Activated CD4-positive, alpha-beta T cell treated with anti-CD3 and anti-CD28 coated beads, Interleukin-2, Interleukin-6, amounts not matched to agents 100 ng/mL and 50 ng/mL, durations not matched to agents 16 hours and 8 hours (primary cell): Measurements from ENCODE around the gene ASB1.
"Not testable (repeated sequence)": the region's sequence is repeated elsewhere in the genome, so short reads cannot be mapped to it uniquely, and the experiment has no call there.

ENCODE experiments used
- DNase-seq: peaks from one replicate; pipeline ENCODE4 v3.0.0-alpha.2; 2020

Gene ASB1

DNA sequence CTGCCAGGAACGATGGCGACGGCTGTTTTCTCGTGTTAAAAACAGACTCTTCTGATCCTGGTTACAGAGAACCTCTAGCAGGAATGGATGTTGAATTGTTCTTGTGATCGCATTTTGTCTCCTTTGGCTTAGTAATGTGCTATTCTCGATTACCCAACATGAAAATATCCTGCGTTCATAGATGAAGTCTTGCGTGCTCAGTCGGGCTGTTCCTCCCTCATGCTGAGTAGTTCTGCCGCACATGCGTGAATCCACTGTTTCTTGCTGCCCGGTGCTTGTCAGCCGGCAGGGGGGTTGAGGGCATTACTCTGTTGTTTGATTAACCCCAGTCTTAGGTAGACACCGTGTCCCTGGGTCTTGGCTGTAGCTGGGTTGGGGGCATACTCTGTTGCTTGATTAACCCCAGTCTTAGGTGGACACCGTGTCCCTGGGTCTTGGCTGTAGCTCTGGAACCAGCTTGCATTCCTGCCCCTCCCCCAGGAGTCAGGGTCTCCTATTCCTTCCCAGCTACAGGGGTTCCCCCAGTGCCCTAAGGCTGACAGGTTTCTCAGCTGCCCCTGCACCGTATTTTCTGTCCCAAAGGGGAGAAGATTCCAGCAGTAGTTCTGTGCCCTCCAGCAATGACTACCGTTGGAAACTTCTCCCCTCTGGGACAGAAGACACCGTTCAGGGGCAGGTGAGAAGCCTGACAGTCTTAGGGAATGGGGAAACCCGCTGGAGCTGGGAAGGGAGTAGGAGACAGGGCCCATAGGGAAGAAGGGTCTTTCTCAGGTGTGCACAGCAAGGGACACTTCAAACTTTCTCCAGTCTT lies 22.1 kb upstream of the ASB1 start:
- DNase-seq = no peak

DNA sequence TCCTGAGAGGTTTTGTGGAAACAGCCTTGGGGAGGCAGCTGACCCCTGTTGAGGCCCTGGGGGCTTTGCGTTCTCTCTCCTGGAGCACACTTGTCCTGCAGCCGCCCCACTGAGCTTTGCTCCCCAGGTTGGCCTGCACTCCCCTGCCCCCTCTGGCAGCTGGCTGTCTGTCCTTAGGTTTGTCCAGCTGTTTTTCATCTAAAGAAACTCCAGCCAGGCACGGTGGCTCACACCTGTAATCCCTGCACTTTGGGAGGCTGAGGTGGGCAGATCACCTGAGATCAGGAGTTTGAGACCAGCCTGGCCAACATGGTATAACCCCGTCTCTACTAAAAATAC lies 21.5 kb upstream of the ASB1 start:
- not testable (repeated sequence) for DNase-seq

DNA sequence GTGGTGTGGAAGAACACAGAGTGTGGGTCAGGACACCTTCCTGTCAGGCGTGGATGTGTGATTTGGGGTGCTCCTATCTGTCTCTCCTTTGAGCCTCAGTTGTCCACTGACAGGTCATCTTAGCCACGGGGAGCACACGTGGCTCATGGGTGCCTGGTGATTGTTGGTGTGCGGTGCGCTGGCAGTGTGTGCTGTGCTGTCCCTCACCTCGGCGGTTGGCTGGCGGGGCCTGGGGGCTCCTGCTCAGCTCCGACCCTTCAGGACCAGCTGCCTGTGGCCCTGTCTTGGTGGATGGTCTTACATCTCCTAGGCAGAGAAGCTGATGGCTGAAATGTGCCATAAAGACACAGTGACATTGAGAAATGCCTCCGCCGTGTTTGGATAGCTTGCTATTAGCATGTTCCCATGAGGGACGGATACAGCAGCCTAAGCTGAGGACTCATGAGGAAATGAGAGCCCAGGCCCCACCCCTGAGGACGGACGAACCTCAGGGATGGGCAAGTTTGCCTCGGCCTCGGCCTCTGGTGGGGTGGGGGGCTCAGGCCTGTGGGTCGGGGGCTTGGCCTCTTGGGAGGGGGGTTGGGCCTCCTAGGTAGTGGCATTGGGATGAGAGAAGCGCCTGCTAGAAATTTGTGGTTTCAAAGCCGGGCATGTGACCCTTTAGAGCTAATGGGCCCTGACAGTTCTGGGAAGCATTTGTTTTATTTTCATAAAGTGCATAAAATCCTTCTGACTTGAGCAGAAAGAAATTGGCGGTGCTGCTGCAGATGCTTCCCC lies 20.3 kb upstream of the ASB1 start:
- no peak for DNase-seq

DNA sequence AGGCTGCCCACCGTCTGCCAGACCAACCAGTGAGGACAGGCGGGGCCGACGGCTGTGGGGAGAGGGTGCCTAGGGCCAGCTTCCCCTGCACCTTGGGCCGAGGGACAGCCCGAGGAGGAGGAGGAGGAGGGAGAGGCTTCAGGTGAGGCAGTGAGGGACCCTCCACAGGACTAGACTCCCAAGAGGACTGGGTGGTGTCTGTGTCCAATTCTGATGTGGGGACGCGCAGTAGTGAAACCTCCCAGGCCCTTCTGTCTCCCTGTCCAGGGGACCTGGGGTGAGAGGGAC lies 19.8 kb upstream of the ASB1 start:
- DNase-seq = no peak

DNA sequence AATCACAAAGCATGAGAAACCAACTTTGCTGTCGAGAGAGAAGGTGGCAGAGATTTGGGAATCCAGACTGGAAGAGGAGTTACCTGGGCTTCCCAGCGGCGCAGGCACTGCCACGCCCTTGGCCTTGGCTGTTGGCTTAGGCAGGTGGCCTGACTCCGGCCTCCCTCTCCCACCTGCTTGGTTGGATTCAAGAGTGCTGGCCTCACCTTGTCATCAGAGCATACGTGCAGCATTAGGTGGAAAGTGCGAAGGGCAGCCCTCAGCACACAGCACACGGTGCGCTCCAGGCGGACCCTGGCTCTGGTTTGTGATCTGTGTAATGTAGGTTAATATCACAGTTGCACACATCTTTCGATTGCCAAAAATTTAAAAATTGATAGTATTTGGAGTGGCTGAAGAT lies 19.2 kb upstream of the ASB1 start:
- no peak for DNase-seq

DNA sequence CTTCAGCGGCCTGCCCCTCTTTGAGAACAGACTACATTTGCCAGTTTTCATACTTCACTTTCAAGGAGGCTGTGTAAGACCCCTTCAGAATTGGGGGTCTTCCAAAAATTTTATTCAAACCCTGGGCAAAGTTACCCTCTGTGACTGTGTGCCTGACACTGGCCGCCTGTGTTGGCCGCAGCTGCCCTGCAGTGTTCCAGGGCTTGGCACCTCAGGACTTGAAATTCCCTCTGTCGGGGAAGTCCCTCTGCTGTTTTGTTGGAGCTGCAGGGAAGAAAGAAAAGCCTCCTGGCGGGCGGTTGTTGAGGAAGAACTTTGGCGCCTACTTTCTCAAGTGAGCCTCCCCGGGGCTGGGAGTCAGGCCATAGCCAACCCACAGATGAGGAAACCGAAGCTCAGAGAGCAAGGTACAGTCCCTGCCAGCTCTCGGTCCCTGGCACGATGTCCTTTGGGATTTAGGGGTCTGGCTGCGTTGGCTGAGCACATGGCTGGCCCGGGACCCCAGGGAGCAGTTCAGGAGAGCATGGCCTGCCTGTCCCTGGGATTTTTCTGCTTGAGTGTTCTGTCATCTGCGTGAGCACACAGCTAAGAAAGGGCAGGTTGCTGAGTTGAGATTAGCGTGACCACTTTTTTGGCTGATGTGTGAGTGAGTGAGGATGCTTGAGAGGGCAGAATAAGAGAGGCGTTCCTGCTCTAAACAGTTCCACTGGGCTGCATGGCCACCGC lies 17.9 kb upstream of the ASB1 start:
- no peak for DNase-seq

DNA sequence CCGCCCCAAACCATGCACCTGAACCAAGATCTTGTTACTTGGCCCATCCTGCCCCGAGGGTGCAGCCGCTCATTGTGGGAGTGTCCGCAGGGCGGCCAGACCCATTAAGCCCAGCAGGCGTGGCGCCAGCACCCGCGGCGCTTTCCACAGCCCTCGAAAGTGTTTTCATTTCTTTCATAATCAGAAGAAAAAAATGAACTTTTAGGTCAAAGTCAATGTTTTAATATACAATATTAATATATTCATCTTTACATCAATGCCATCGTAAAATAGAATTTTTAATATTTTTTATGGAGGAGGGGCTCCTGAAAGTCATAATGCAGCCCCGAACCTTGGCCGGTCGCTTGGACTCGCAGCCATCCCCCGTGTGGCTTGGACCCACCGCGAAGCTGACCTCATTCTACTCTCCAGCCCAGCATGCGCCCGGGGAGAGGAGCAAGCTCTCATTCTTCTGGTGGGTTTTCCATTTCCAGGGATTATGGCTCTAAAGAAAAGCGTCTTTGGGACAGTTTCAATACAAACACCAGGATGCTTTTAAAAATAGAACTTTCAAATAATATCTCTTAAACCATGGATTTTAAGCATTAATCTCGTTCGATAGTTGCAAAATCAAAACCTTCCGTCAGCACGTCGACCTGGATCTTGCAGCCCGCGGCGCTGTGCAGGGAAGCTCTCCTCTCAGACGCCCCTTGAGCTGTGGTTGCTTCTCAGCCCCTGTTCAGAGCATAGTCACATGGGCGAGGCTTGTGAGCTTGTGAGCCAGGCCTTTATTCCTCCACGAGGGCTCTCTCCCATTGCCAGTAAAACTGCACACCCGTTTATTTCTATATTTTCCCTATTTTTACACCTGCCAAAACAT lies 17.2 kb upstream of the ASB1 start:
- DNase-seq = no peak

DNA sequence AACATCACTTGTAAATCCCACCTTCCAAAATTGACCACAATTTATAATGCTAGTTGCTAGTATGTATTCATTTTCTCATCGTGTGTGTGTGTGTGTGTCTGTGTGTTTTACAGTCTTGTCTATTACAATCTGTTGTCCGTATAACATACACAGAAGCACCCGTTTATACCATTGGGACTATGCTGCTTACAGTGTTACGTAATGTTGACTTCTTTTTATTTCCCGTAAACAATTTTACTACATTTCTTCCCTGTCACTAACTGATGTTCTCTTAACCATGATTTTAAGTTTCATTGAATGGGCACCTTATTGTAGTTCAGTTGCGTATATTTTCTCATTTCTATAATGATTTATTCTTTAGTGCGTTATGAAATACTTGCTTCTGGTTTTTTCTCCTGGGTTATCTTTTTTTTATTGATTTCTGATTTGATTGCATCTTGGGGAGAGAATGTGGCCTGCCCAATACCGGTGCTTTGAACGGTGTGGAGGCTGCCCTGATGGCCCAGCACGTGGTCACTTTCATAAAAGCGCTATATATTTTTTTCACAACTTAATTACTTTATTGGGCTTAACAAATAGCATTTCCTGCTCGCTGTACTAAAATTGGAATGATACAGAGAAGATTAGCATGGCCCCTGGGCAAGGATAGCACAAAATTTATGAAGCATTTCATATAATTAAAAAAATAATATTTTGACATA lies 14.5 kb upstream of the ASB1 start:
- no peak for DNase-seq

DNA sequence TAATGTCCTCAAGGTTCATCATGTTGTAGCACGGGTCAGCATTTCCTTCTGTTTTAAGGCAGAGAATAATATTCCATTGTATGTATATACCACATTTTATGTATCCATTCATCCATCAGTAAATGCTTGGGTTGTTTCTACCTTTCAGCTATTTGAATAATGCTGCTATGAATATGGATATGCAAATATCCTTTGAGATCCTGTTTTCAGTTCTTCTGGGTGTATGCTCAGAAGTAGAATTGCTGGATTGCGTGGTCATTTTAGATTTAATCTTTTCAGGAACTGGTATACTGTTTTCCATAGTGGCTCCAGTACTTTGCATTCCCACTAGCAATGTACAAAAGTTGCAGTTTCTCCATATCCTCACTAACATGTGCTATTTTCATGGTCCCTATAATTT lies 13.4 kb upstream of the ASB1 start:
- no peak for DNase-seq

DNA sequence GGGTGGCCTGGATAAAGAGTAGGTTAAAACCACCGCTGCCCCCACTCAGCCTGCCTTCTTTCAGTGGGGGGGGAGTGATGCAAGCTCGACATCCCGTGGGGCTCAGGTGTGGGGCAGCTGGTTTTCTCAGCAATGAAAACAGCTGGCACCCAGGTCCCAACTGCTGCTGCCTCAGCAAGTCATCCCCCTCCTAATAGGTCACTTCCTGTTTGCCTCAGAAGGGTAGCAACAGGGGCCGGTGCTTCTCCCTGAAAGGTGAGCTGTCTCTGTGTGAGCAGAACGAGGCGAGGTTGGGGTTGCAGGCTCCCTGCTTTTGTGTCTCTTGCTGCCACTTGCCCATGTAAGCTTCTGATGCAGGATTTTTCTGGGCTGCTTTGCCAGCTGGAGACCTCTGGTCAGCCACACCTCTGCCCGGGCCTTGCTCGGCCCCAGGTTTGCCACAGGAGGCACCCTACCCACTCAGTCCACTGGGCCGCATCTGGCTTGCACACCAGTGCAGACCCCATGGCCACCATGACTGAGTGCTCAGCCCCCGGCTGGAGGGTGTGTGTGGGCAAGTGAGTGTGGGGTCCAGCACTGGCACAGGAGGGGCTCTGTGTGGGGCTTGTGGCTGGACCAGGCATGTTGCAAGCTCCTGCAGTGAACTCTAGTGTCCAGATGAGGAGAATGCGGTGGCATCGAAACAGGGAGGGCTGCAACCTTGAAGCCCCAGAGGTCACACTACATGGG lies 11.5 kb upstream of the ASB1 start:
- DNase-seq = peak; percentile 16

DNA sequence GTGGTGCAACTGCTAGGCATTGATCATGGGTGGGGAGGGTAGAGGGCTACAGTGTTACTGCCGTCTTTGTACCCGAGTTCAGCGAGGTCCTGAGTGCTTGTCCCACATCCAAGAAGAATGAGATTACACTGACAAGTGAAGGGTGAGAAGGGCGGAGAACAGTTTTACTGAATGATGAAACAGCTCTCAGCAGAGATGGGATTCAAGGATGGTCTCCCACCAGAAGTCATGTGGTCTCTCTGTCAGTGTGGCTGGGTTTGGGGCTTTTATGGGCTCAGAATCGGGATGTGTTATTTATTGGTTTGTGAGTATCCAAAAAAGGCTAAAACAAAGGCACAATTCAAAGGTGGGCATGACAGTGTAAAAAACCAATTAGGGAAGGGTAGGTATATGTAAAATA lies 10.8 kb upstream of the ASB1 start:
- DNase-seq = no peak

DNA sequence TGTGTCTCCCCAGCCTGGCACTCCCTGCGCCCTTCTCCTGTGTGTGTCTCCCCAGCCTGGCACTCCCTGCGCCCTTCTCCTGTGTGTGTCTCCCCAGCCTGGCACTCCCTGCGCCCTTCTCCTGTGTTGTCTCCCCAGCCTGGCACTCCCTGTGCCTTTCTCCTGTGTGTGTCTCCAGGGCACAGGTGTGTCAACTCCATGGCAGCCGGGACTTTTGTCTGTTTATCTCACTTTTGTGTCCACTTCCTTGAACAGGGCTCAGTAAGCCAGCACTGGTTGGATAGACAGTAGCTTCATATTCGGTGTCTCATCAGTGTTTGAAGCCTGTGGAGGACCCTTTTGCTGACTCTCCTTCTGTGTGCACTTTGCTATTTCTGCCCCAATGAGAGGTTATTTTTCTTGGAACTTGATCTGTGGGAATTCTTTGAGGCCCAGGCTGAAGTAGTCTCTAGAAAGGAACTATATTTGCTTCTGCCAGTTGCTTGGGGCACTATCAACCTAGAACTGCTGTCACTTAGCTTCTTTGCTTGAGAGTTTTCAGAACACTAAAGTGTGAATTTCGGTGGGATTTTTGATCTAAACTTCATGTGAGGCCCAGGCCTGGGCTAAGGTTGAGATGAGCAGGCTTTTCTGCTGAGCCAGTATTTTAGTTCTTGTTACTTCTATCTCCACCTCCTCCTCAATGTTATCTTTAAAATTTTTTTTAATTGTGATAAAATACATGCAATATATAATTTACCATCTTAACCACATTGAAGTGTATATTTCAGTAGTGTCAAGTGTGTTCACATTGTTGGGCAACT lies 8.3 kb upstream of the ASB1 start:
- no peak for DNase-seq

DNA sequence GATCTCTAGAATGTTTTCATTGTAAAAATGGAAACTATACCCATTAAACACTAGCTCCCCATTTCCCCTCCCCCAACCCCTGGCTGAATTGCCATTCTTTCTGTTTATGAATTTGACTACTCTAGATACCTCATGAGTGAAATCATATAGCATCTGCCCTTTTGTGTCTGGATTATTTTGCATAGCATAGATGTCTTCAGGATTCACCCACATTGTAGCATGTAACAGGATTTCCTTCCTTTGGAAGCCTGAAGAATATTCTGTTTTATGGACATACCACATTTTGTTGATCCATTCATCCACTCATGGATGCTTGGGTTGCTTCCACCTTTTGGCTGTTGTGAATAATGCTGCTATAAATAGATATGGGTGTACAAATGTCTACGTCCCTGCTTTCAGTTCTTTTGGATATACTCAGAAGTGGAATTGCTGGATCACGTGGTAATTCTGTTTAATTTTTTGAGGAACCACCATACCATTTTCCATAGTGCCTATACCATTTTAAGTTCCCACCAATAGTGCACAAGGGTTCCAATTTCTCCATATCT lies 7.7 kb upstream of the ASB1 start:
- no peak for DNase-seq

DNA sequence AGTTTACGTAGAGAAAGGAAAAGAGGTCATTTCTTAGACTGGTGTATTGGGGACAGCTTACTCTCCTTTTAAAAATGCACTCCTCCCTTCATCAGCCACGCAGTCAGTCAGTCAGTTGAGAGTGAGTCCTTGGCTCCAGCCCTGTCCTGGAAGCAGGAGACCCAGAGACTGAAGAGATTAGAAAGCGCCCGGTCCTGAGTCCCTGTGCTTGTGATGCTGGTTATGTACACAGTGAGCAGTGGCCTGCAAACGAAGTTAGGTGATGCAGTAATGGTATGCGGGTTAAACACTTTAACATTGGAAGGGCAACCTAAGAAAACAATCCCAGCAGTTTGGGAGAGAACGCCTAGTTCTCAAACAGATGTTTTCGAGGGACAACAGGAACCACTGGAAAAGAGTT lies 6.3 kb upstream of the ASB1 start:
- DNase-seq = no peak

DNA sequence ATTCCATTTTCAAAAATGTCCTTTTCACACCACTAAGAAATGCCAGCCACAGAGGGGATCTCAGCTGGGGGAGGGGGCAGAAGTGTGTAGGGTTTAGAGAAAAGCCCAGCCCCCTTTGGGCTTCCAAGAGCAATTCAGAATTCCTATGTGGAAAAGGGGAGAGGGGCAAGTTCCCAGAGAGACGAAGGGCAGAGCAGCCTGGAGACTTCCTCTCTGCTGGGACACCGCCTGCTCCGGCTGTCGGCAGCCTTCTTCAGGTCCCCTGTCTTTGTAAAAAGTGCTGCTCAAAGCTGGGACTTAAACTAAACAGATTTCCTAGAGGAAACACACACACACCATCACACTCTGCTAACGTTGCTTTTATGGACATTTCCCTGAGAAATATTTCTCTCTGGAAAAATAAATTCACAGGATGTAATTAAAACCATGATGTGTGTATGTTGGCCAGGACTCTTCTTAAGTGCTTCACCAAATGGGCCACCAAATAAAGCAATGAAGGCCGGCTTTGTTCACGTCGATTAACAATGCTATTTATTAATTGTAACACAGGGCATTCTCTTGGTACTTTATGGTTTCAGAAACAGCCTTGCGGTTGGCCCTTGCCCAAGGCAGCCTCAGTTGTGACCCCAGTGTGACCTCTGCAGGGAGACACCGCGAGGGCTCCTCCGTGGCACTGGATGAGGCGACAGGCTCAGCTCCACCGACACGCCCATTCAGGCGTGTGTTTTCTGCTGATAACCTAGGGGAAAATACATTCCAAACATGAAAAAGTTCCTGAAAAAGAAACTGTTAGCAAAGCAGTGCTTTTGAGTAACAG lies 5.6 kb upstream of the ASB1 start:
- DNase-seq = no peak

DNA sequence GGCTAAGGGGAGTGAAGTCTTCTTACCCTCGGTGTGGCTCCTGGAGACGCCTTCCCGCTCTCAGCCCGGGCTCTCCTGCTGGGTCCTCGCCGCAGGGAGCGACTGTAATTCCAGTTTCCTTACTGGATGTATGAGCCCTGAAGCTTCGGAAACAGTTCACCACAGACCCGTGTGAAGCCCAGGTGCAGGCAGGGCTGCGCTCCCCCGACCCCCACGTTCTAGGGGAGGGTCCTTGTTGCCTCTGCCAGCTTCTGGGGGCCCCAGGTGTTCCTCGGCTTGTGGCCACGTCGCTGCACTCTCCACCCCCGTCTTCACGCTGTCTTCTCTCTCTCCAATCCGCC lies 5.1 kb upstream of the ASB1 start:
- DNase-seq = no peak

DNA sequence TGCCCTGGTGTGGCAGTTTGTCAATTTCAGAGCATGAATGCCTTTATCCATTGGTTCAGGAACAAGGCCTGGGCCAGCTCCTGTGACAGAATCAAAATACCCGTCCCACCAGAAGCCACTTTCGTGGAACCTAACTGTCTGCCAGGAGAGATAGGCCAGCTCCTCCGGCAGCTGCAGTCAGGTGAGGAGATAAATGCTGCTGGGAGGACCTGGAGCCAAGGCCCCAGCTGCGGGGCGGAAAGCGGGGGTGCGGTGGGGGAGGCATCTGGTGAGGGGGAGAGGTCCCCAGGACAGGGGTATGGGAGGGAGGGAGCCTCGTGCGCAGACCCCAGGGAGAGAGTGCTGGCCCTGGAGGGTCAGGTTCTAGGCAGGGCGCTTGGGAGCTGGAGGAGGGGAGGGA lies 4.4 kb upstream of the ASB1 start:
- DNase-seq = no peak

DNA sequence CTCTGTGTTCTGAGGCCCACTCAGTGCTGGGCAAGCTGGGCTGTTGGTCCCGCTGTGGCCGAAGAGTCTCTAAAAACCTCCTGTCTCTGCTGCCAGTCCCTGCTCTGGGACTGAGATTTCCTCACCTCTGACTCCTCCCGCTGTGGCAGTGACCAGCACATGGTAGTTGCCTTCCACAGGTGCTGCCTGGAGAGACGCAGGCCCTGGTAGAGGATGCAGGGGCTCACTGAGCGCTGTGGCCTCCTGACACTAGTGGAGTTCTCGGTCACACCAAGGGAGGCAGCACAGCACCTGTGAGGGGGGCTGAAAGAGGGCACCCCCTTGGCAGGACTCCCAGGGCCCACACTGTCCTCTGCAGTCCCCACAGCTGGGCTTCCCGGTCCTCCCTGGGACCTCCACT lies 3.8 kb upstream of the ASB1 start:
- no peak for DNase-seq

DNA sequence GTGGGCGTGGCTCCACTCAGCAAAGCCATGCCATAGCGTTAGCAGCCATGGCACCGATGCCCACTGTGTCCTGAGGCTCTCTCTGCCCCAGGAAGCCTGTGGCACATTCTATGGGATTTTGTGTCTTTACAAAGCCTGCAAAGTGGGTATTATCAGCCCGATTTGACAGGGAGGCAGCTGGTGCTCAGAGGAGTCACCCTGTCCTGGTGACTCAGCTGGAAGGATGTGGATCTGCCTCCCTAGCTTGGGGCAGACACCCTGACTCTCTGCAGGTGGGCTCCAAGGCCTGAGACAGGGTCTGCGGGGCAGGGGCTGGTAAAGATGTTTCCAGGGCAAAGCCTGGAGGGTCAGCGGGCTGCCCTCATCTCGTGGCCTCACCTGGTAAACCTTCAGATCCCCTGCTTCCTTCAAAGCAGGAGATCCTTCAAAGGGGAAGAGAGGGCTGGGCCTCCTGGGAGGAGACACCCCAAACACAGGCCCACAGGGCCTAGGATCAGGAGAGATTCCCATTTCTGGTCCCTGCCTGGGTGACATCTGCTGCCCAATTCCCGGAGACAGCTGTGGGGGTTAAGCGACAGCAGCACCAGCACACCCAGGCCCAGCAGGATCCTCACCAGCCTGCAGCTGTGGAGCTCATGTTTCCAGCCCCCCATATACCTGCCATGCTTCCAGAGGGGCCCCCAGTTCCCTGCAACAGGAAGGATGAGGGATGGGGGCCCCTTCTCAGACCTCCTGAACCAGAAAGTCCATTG lies 3.0 kb upstream of the ASB1 start:
- no peak for DNase-seq
